ENCODE measurements around the gene SPNS2.

DNA sequence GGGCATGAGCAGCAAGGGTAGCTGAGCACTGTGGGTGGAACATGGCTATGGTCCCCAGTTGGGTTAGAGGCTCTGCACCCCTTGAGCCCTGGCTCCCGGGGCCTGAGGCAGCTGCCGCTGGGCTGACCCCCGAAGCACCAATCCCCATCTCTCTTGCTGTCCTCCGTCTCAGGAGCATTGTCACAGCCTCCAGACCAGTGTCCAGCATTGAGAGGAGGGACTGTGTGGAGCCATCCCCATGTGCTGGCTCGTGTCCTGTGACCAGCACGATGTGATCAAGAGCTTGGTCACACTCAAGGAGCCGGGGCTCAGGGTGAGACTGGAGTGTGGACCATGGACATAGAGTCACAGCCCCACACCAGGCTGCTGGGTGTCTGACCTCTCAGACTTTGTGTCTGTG, 88.5 kb downstream of the SPNS2 start:
- TF ChIP-seq CTCF (IDR thresholded peaks at IDR 0.05 in 2 of 3, conservative IDR thresholded peaks at IDR 0.05 in 1 of 3; ENCODE audit: borderline replicate concordance in 1 of 3, insufficient read depth in 1 of 3, low read depth in 2 of 3, low read length in 2 of 3): no peak
- TF ChIP-seq POLR2AphosphoS5 (IDR thresholded peaks at IDR 0.05; ENCODE audit: low read depth, low read length): no peak
- TF ChIP-seq RAD21 (IDR thresholded peaks at IDR 0.05; ENCODE audit: low read depth): no peak
- no peak for TF ChIP-seq EZH2 (IDR thresholded peaks at IDR 0.05)
- no peak for TF ChIP-seq JUND (IDR thresholded peaks at IDR 0.05)
- no peak for TF ChIP-seq REST (IDR thresholded peaks at IDR 0.05; ENCODE audit: low read depth)
- no peak for TF ChIP-seq ZNF274 (IDR thresholded peaks at IDR 0.05; ENCODE audit: low read depth, low read length)
- TF ChIP-seq EZH2phosphoT487 (IDR thresholded peaks at IDR 0.05; ENCODE audit: borderline replicate concordance): no peak
- TF ChIP-seq YY1 (IDR thresholded peaks at IDR 0.05; ENCODE audit: extremely low read depth, insufficient replicate concordance, low read depth, low read length): no peak

Measured in HCT116 (cell line).